Liver (tissue), 3 donors: ENCODE measurements around the gene PHLDA2.

ENCODE experiments used
- CTCF ChIP-seq: fragments of 150-350 bp; IDR thresholded peaks from 2 replicates; pipeline ENCODE4 v1.5.1; 2017; ENCODE audit warnings: improper control_type of control experiment, low read depth, low read length; ENCODE audit not compliant: missing input control
- JUND ChIP-seq, 2 donors: IDR thresholded peaks; 2 replicates each; pipeline ENCODE4 v1.6.1; 2016; ENCODE audit warnings: antibody characterized with exemption in 2 of 2
- RAD21 ChIP-seq, 2 donors: IDR thresholded peaks; 2 replicates each; pipeline ENCODE4 v1.6.1; 2016; ENCODE audit warnings: antibody characterized with exemption in 2 of 2, mild to moderate bottlenecking in 2 of 2
- REST ChIP-seq: IDR thresholded peaks from 2 replicates; pipeline ENCODE4 v1.6.1; 2016; ENCODE audit warnings: antibody characterized with exemption, mild to moderate bottlenecking
- YY1 ChIP-seq: IDR thresholded peaks from 2 replicates; pipeline ENCODE4 v1.6.1; 2016; ENCODE audit warnings: antibody characterized with exemption, mild to moderate bottlenecking
- ZBTB33 ChIP-seq: IDR thresholded peaks from 2 replicates; pipeline ENCODE4 v1.6.1; 2016; ENCODE audit warnings: antibody characterized with exemption
- donor health status: healthy.
- donor health status: healthy.

- TF ChIP-seq JUND (IDR thresholded peaks at IDR 0.05) (no peak), ZBTB33 (no peak), YY1 (no peak), CTCF (no peak), REST (no peak), RAD21 (IDR thresholded peaks at IDR 0.05) (no peak)
Observed at GRCh38 chr11:2958251-2958650, 29.0 kb upstream of the PHLDA2 start.
